ENCODE data around the gene SH3PXD2A. TPM values are rescaled to one million over a fixed set of nuclear protein-coding genes. Genes with fewer than 3 reads are reported as not detected.

The SH3PXD2A gene, protein sequence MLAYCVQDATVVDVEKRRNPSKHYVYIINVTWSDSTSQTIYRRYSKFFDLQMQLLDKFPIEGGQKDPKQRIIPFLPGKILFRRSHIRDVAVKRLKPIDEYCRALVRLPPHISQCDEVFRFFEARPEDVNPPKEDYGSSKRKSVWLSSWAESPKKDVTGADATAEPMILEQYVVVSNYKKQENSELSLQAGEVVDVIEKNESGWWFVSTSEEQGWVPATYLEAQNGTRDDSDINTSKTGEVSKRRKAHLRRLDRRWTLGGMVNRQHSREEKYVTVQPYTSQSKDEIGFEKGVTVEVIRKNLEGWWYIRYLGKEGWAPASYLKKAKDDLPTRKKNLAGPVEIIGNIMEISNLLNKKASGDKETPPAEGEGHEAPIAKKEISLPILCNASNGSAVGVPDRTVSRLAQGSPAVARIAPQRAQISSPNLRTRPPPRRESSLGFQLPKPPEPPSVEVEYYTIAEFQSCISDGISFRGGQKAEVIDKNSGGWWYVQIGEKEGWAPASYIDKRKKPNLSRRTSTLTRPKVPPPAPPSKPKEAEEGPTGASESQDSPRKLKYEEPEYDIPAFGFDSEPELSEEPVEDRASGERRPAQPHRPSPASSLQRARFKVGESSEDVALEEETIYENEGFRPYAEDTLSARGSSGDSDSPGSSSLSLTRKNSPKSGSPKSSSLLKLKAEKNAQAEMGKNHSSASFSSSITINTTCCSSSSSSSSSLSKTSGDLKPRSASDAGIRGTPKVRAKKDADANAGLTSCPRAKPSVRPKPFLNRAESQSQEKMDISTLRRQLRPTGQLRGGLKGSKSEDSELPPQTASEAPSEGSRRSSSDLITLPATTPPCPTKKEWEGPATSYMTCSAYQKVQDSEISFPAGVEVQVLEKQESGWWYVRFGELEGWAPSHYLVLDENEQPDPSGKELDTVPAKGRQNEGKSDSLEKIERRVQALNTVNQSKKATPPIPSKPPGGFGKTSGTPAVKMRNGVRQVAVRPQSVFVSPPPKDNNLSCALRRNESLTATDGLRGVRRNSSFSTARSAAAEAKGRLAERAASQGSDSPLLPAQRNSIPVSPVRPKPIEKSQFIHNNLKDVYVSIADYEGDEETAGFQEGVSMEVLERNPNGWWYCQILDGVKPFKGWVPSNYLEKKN
- 2.3 and 4.7 TPM in 2 replicates for total RNA-seq (ENCODE audit: low replicate concordance)

DNA sequence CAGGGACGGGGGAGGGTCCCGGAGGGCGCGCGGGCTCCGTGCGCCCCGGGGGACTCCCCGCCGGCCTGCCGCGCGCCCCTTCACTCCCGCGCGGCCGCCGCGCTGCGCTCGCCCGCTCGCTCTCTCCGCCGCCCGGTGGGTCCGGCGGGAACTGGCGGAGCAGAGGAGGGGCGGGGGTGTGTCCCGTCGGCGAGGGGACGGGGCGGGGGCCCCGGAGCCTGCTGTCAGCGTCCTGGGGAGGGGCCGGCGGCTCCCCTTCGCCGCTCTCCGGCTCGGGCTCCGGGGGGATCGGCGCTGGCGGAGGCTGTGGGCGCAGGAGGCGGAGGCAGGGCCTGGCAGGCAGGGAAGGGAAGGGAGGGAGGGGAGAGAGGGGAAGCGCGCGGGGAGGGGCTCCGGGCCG is at the start of gene SH3PXD2A:
SH3PXD2A (minus strand) TSS at position 153 of the 400 bp plus-strand sequence. CDS start 310 bp downstream, outside the sequence.
- Mint-ChIP-seq H3K27ac (peak within 1 kb of the TSS; percentile 80), H3K9me3 (no peaks in the 10 kb centered on the region), H3K4me1 (peaks cover 47% of the 10 kb centered on the region), H3K27me3 (ENCODE audit: insufficient read depth, low read depth) (peaks cover 12% of the 10 kb centered on the region), H3K36me3 (peaks cover 3% of the 10 kb centered on the region), H3K4me3 (peak within 1 kb of the TSS; percentile 95)
- Histone ChIP-seq H2AFZ (replicated peaks) (peak within 1 kb of the TSS; percentile 78), H3K79me2 (ENCODE audit: low read depth) (no peaks in the 10 kb centered on the region), H3K4me3 (peak within 1 kb of the TSS; percentile 67), H3K36me3 (no peaks in the 10 kb centered on the region), H3K9me3 (ENCODE audit: low read depth) (no peaks in the 10 kb centered on the region), H3K4me2 (peak within 1 kb of the TSS; percentile 93), H3K27me3 (peaks cover 69% of the 10 kb centered on the region), H3K4me1 (peaks cover 18% of the 10 kb centered on the region), H4K20me1 (ENCODE audit: low read depth) (peaks cover 23% of the 10 kb centered on the region), H3F3A (ENCODE audit: low read depth) (peaks cover 18% of the 10 kb centered on the region), H3K9ac (no peak within 1 kb of the TSS), H3K27ac (no peak within 1 kb of the TSS)
- DNase-seq (ENCODE audit: low spot score) = peak; percentile 83
- no peak for TF ChIP-seq EZH2phosphoT487 (IDR thresholded peaks at IDR 0.05)
- TF ChIP-seq, protein P1, sequence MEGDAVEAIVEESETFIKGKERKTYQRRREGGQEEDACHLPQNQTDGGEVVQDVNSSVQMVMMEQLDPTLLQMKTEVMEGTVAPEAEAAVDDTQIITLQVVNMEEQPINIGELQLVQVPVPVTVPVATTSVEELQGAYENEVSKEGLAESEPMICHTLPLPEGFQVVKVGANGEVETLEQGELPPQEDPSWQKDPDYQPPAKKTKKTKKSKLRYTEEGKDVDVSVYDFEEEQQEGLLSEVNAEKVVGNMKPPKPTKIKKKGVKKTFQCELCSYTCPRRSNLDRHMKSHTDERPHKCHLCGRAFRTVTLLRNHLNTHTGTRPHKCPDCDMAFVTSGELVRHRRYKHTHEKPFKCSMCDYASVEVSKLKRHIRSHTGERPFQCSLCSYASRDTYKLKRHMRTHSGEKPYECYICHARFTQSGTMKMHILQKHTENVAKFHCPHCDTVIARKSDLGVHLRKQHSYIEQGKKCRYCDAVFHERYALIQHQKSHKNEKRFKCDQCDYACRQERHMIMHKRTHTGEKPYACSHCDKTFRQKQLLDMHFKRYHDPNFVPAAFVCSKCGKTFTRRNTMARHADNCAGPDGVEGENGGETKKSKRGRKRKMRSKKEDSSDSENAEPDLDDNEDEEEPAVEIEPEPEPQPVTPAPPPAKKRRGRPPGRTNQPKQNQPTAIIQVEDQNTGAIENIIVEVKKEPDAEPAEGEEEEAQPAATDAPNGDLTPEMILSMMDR (IDR thresholded peaks at IDR 0.05) = no peak
- TF ChIP-seq EZH2 (IDR thresholded peaks at IDR 0.05) = no peak

DNA sequence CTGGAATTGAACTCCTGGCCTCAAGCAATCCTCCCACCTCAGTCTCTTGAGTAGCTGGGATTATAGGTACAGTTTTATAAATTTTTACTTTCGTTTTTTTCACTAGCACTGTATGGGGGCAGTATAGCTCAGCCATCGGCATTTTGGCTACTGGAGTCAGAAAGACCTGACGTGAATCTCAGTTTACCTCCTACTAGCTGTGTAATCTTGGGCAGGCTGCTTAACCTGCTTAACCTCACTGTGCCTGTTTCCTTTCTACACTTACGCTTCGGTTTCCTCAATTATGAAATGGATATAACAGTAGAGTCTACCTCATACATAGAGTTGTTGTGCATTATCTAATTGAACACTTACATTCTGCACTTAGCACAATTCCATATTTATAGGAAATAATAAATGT is 45.9 kb upstream of the SH3PXD2A start:
- Mint-ChIP-seq H3K4me3 (no peak overlapping the region), H3K27me3 (ENCODE audit: insufficient read depth, low read depth) (no peaks in the 10 kb centered on the region), H3K36me3 (peaks cover 24% of the 10 kb centered on the region), H3K27ac (no peak overlapping the region), H3K9me3 (no peaks in the 10 kb centered on the region), H3K4me1 (peaks cover 12% of the 10 kb centered on the region)
- Histone ChIP-seq H3K9ac (no peak overlapping the region), H3K27me3 (no peaks in the 10 kb centered on the region), H3K27ac (no peak overlapping the region), H3K36me3 (no peaks in the 10 kb centered on the region), H4K20me1 (ENCODE audit: low read depth) (no peaks in the 10 kb centered on the region), H3K4me2 (no peak overlapping the region), H2AFZ (replicated peaks) (no peak overlapping the region), H3K79me2 (ENCODE audit: low read depth) (no peaks in the 10 kb centered on the region), H3K4me1 (peaks cover 20% of the 10 kb centered on the region), H3F3A (ENCODE audit: low read depth) (peaks cover 18% of the 10 kb centered on the region), H3K9me3 (ENCODE audit: low read depth) (no peaks in the 10 kb centered on the region), H3K4me3 (no peak overlapping the region)
- no peak for DNase-seq (ENCODE audit: low spot score)
- TF ChIP-seq, protein P1 (IDR thresholded peaks at IDR 0.05) = no peak
- TF ChIP-seq EZH2 (IDR thresholded peaks at IDR 0.05) (no peak), EZH2phosphoT487 (IDR thresholded peaks at IDR 0.05) (no peak)

DNA sequence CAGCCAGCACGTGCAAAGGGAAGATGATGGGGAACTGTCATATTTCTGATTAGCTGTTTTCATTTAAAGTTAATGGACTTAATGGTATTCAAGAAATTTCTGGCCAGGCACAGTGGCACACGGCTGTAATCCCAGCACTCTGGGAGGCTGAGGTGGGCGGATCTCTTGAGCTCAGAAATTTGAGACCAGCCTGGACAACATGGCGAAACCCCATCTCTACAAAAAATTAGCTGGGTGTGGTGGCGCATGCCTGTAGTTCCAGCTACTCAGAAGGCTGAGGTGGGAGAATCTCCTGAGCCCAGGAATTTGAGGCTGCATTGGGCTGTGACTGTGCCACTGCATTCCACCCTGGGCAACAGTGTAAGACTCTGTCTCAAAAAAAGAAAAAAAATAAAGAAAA is 43.9 kb upstream of the SH3PXD2A start:
- H3K4me1 ChIP-seq = peaks cover 28% of the 10 kb centered on the region
- no peak overlapping the region for H2AFZ ChIP-seq (replicated peaks)
- H3K27me3 ChIP-seq = no peaks in the 10 kb centered on the region
- H3K4me2 ChIP-seq = no peak overlapping the region
- no peak overlapping the region for H3K27ac ChIP-seq
- TF ChIP-seq EZH2 (IDR thresholded peaks at IDR 0.05) = no peak
- TF ChIP-seq, protein P1 (IDR thresholded peaks at IDR 0.05) = no peak
- H3K9me3 ChIP-seq (ENCODE audit: low read depth) = no peaks in the 10 kb centered on the region
- H3K27ac Mint-ChIP-seq = no peak overlapping the region
- no peak overlapping the region for H3K4me3 ChIP-seq
- no peaks in the 10 kb centered on the region for H3K9me3 Mint-ChIP-seq
- H3K9ac ChIP-seq = no peak overlapping the region
- H3K36me3 ChIP-seq = no peaks in the 10 kb centered on the region
- peaks cover 19% of the 10 kb centered on the region for H3K36me3 Mint-ChIP-seq
- H3K79me2 ChIP-seq (ENCODE audit: low read depth) = no peaks in the 10 kb centered on the region
- DNase-seq (ENCODE audit: low spot score) = no peak
- peaks cover 31% of the 10 kb centered on the region for H3K4me1 Mint-ChIP-seq
- H3F3A ChIP-seq (ENCODE audit: low read depth) = peaks cover 5% of the 10 kb centered on the region
- no peaks in the 10 kb centered on the region for H4K20me1 ChIP-seq (ENCODE audit: low read depth)
- H3K4me3 Mint-ChIP-seq = no peak overlapping the region
- no peaks in the 10 kb centered on the region for H3K27me3 Mint-ChIP-seq (ENCODE audit: insufficient read depth, low read depth)

Data from neural progenitor cell (in vitro differentiated cells).